Nucleus accumbens (tissue), 56 donors: ENCODE results near the gene APOBEC3A.
"Not testable (repeated sequence)": the region's sequence is repeated elsewhere in the genome, so short reads cannot be mapped to it uniquely, and the experiment has no call there.

Experiments used
- DNase-seq, 56 donors: peaks; one replicate each; lab custom pipeline; 2025; lab: John Stamatoyannopoulos, UW

Gene APOBEC3A

GRCh38 chr22:38942702-38943101 is 14.7 kb upstream of the APOBEC3A start:
- no peak for DNase-seq

- DNase-seq = no peak
Measured at GRCh38 chr22:38943201-38943600, 14.2 kb upstream of the APOBEC3A start.

- no peak for DNase-seq
Measured at GRCh38 chr22:38943882-38944281, 13.5 kb upstream of the APOBEC3A start.

- DNase-seq = no peak
Measured at GRCh38 chr22:38944653-38945052, 12.8 kb upstream of the APOBEC3A start.

GRCh38 chr22:38945706-38946338 is 11.6 kb upstream of the APOBEC3A start:
- DNase-seq = not testable (repeated sequence)

GRCh38 chr22:38946771-38947170 is 10.6 kb upstream of the APOBEC3A start:
- DNase-seq = no peak

- no peak for DNase-seq
Measured at GRCh38 chr22:38947321-38948140, 9.9 kb upstream of the APOBEC3A start.

GRCh38 chr22:38948181-38948940 is 9.0 kb upstream of the APOBEC3A start:
- DNase-seq = no peak

GRCh38 chr22:38949889-38950405 is 7.5 kb upstream of the APOBEC3A start:
- DNase-seq = no peak

- DNase-seq = no peak
Measured at GRCh38 chr22:38950527-38951295, 6.7 kb upstream of the APOBEC3A start.

- no peak for DNase-seq
Measured at GRCh38 chr22:38951734-38952133, 5.7 kb upstream of the APOBEC3A start.

GRCh38 chr22:38952281-38952993 is 5.0 kb upstream of the APOBEC3A start:
- DNase-seq = no peak

GRCh38 chr22:38953091-38953490 is 4.3 kb upstream of the APOBEC3A start:
- DNase-seq = no peak

- DNase-seq = no peak
Measured at GRCh38 chr22:38953577-38954413, 3.6 kb upstream of the APOBEC3A start.

GRCh38 chr22:38954414-38955043 is 2.9 kb upstream of the APOBEC3A start:
- DNase-seq = no peak

- DNase-seq = no peak
Measured at GRCh38 chr22:38955250-38955905, 2.0 kb upstream of the APOBEC3A start.

GRCh38 chr22:38955926-38956325 is 1.5 kb upstream of the APOBEC3A start:
- no peak for DNase-seq

GRCh38 chr22:38956551-38956950 is 858 bp upstream of the APOBEC3A start:
- no peak for DNase-seq
